Measurements from ENCODE around the gene ZDHHC8. TPM values are rescaled to one million over a fixed set of nuclear protein-coding genes. Genes with fewer than 3 reads are reported as not detected.

ZDHHC8 gene
- polyA plus RNA-seq (2012; ENCODE audit: insufficient read depth, insufficient read length): 41.4 TPM

GRCh38 chr22:20131597-20131858 is at the start of gene ZDHHC8:
Gene ZDHHC8 (plus strand): TSS chr22:20131804. CDS start chr22:20131948, 144 bp downstream.
- DNase-seq (ENCODE audit: low read depth, low spot score): no peak
- H3K4me3 ChIP-seq (ENCODE audit: low read length): peak within 1 kb of the TSS; percentile 76

DNA sequence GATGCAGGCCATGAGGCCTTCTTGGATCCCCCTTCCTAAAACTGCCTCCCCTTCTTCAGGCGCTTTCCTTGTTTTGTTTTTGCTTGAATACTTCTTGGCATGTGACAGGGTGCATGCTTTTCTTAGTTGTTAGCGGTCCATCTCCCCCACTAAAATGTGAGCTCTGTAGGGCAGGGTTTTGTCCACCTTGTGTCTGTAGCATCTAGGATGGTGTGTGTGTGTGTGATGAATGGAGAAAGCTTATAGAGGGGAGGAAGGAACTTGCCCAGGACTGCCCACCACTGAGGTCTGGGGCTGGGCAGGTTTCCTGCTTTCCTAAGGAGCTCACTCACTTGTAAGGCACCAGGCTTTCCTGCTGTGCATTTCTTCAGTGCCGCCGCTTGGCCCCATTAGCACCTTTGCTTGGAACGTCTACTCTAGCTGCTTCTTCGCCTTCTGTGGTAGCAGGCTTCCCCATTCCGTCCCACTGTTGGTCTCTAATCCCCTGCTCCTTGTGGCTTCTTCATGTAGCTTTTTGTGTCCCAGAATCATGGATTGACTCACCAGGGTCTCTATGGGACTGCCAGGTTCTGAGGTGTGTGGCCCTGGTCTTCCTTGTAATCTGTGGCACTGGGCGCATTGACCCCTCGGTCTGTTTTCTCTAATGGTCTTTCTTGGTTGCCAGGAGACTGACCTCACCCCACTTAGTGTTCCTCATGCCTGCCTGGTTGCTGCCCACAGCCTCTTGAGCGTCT is 48.3 kb upstream of the ZDHHC8 start:
- H3K4me3 ChIP-seq (ENCODE audit: low read length): no peak overlapping the region
- DNase-seq (ENCODE audit: low read depth, low spot score): no peak

- no peak overlapping the region for H3K4me3 ChIP-seq (ENCODE audit: low read length)
- DNase-seq (ENCODE audit: low read depth, low spot score): no peak
Observed at GRCh38 chr22:20083891-20084546, 47.6 kb upstream of the ZDHHC8 start.

GRCh38 chr22:20084547-20085413 is 46.8 kb upstream of the ZDHHC8 start:
- H3K4me3 ChIP-seq (ENCODE audit: low read length): no peak overlapping the region
- no peak for DNase-seq (ENCODE audit: low read depth, low spot score)

DNA sequence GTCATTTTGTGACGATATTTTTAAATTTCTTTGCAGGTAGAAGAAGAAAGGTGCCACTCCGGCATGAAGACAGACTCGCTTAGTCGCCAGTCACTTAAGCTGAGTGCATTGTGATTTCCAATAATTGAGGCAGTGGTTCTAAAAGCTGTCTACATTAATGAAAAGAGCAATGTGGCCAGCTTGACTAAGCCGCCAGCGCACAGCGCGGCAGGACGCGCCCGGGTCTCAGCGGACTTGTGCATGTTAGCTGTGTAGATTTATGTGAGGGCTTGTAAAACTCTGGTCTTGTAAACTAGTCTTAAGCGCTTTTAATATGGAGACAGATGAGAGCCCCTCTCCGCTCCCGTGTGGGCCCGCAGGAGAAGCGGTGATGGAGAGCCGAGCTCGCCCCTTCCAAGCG is 46.0 kb upstream of the ZDHHC8 start:
- no peak overlapping the region for H3K4me3 ChIP-seq (ENCODE audit: low read length)
- DNase-seq (ENCODE audit: low read depth, low spot score): no peak

DNA sequence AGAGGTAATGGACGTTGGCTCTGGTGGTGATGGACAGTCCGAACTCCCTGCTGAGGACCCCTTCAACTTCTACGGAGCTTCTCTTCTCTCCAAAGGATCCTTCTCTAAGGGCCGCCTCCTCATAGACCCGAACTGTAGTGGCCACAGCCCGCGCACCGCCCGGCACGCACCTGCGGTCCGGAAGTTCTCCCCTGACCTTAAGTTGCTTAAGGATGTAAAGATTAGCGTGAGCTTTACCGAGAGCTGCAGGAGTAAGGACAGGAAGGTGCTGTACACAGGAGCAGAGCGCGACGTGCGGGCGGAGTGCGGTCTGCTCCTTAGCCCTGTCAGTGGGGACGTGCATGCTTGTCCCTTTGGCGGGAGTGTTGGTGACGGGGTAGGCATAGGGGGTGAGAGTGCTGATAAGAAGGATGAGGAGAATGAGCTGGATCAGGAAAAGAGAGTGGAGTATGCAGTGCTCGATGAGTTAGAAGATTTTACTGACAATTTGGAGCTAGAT is 45.5 kb upstream of the ZDHHC8 start:
- H3K4me3 ChIP-seq (ENCODE audit: low read length): no peak overlapping the region
- DNase-seq (ENCODE audit: low read depth, low spot score): no peak

DNA sequence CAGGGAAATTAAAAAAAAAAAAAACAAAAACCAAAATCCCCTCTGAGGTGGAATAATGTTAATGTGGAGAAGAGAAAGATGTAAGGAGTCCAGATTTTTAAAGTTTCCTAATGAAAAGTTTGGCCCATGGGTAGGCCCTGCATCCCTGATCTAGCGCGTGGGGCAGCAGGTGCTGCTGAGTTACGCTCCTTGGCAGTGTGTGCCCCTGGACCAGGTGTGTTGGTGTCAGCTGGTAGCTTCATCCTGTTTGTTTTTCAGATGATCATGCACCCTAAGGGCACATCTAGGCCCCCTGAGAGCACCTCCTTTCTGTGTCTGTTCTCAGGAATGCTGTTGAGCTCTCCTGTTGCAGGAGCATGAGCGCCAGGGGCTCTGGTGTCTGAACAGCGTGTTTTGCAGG is 44.8 kb upstream of the ZDHHC8 start:
- no peak for DNase-seq (ENCODE audit: low read depth, low spot score)

GRCh38 chr22:20087319-20088262 is 44.0 kb upstream of the ZDHHC8 start:
- no peak overlapping the region for H3K4me3 ChIP-seq (ENCODE audit: low read length)
- no peak for DNase-seq (ENCODE audit: low read depth, low spot score)

More for the DNA sequence above, 44.8 kb upstream of the ZDHHC8 start:
- no peak overlapping the region for H3K4me3 ChIP-seq (ENCODE audit: low read length)

- DNase-seq (ENCODE audit: low read depth, low spot score): no peak
- no peak overlapping the region for H3K4me3 ChIP-seq (ENCODE audit: low read length)
Observed at GRCh38 chr22:20088263-20088648, 43.3 kb upstream of the ZDHHC8 start.

- no peak for DNase-seq (ENCODE audit: low read depth, low spot score)
- H3K4me3 ChIP-seq (ENCODE audit: low read length): no peak overlapping the region
Observed at GRCh38 chr22:20089226-20089976, 42.2 kb upstream of the ZDHHC8 start.

GRCh38 chr22:20089977-20090729 is 41.5 kb upstream of the ZDHHC8 start:
- no peak overlapping the region for H3K4me3 ChIP-seq (ENCODE audit: low read length)
- no peak for DNase-seq (ENCODE audit: low read depth, low spot score)

- no peak for DNase-seq (ENCODE audit: low read depth, low spot score)
- no peak overlapping the region for H3K4me3 ChIP-seq (ENCODE audit: low read length)
Observed at GRCh38 chr22:20090730-20091240, 40.8 kb upstream of the ZDHHC8 start.

DNA sequence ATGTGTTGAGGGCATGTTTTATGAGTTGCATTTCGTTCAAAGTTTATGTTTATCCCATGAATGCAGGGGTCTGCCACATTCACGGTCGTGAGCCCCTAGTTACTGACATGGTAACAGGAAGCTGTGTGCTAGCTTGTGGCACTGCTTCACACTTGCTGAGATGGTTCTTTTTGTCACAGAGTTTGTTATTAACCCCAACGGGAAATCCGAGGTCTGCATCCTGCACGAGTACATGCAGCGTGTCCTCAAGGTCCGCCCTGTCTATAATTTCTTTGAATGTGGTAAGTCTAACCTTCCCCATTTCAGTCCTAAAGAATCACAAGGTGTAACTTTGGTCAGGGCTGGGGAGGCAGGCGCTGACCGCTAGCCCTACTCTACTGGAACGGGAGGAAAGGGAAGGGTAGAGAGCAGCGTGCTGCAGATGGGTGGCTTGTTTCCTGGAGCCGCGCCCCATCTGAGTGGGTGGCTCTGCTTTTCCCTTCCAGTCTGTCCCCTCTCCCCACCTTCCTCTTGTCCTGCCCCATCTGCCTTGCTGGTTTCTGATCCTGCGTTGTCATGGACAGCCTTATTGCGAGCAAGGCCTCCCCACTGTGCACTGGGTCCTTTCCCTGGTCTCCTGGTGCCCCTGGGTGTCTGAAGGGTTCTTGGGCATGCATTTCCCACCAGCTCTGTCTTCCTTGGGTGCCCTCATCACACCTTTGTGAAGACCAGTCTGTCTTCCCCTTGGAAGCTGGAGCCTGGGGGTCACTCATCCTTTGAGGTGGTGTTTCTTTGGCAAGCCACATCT is 39.7 kb upstream of the ZDHHC8 start:
- DNase-seq (ENCODE audit: low read depth, low spot score): no peak

GRCh38 chr22:20092477-20092854 is 39.1 kb upstream of the ZDHHC8 start:
- no peak overlapping the region for H3K4me3 ChIP-seq (ENCODE audit: low read length)
- no peak for DNase-seq (ENCODE audit: low read depth, low spot score)

More for the DNA sequence above, 39.7 kb upstream of the ZDHHC8 start:
- no peak overlapping the region for H3K4me3 ChIP-seq (ENCODE audit: low read length)

GRCh38 chr22:20093418-20094196 is 38.0 kb upstream of the ZDHHC8 start:
- no peak for DNase-seq (ENCODE audit: low read depth, low spot score)
- no peak overlapping the region for H3K4me3 ChIP-seq (ENCODE audit: low read length)

Measured in Jurkat, Clone E6-1 (cell line).